PC-9 (cell line): ENCODE measurements around the gene CHRNA5. TPM values are rescaled to one million over a fixed set of nuclear protein-coding genes. Genes with fewer than 3 reads are reported as not detected.

Experiments
- BruUV-seq: library from RNA; stranded (reverse); fragments of 400-500 nt; replicated peaks from 2 replicates; lab custom pipeline; 2021; lab: Mats Ljungman, UMichigan
- CTCF ChIA-PET: fragments of 300-600 bp; sonication (Branson Sonifier 250); formaldehyde crosslinking; loops from one replicate; lab custom pipeline; 2022; ENCODE audit warnings: antibody characterized with exemption; lab: Charles Lee
- POLR2A ChIA-PET: fragments of 300-600 bp; sonication (Branson Sonifier 250); formaldehyde crosslinking; loops from one replicate; lab custom pipeline; 2022; ENCODE audit warnings: antibody characterized with exemption; ENCODE audit not compliant: unreplicated experiment; lab: Charles Lee
- DNase-seq, 2 experiments: peaks; one replicate each; pipeline versions ENCODE4 v3.0.0 to v3.0.0-alpha.2; 2015 to 2022; ENCODE audit warnings: mixed read lengths in 1 of 2
- H2AFZ ChIP-seq: fragments of 200-600 bp; sonication (generic); 2 replicates; pipeline ENCODE4 v1.8.1; 2017; ENCODE audit warnings: antibody characterized with exemption
- H3F3A ChIP-seq: fragments of 200-600 bp; sonication (generic); 2 replicates; pipeline ENCODE4 v1.8.1; 2017; ENCODE audit warnings: antibody characterized with exemption, mild to moderate bottlenecking, low read depth; ENCODE audit not compliant: insufficient read depth
- H3K27ac ChIP-seq: fragments of 200-600 bp; sonication (generic); 2 replicates; pipeline ENCODE4 v1.6.1; 2016; ENCODE audit warnings: mixed run types
- H3K27me3 ChIP-seq: fragments of 200-600 bp; sonication (generic); 2 replicates; pipeline ENCODE4 v1.6.1; 2016; ENCODE audit warnings: low read depth, mixed run types; ENCODE audit not compliant: insufficient read depth
- H3K36me3 ChIP-seq: fragments of 200-600 bp; sonication (generic); 2 replicates; pipeline ENCODE4 v1.6.1; 2016; ENCODE audit warnings: low read depth, mixed run types
- H3K4me1 ChIP-seq: fragments of 200-600 bp; sonication (generic); replicated peaks from 2 replicates; pipeline ENCODE4 v1.6.1; 2016; ENCODE audit warnings: mixed run types; ENCODE audit not compliant: insufficient read depth
- H3K4me2 ChIP-seq: fragments of 200-600 bp; sonication (generic); 2 replicates; pipeline ENCODE4 v1.6.1; 2017; ENCODE audit warnings: mixed run types
- H3K4me3 ChIP-seq: fragments of 200-600 bp; sonication (generic); 2 replicates; pipeline ENCODE4 v1.6.1; 2016; ENCODE audit warnings: mixed run types
- H3K79me2 ChIP-seq: fragments of 200-600 bp; sonication (generic); 2 replicates; pipeline ENCODE4 v1.6.1; 2017; ENCODE audit warnings: low read depth, mixed run types
- H3K9me2 ChIP-seq: fragments of 200-600 bp; sonication (generic); 2 replicates; pipeline ENCODE4 v1.8.1; 2017; ENCODE audit warnings: mild to moderate bottlenecking; ENCODE audit not compliant: insufficient read depth
- H3K9me3 ChIP-seq: fragments of 200-600 bp; sonication (generic); 2 replicates; pipeline ENCODE4 v1.8.1; 2016; ENCODE audit warnings: low read depth; ENCODE audit not compliant: insufficient read depth
- H4K20me1 ChIP-seq: fragments of 200-600 bp; sonication (generic); 2 replicates; pipeline ENCODE4 v1.8.1; 2017; ENCODE audit not compliant: insufficient read depth
- EZH2 ChIP-seq: fragments of 200-600 bp; sonication (generic); IDR thresholded peaks from 2 replicates; pipeline ENCODE4 v1.8.0; 2017; ENCODE audit warnings: antibody characterized with exemption, low read depth
- intact Hi-C: fragments of 100-400 bp; cut with micrococcal nuclease; formaldehyde crosslinking; loops from one replicate; pipeline ENCODE4 v1.10.0; 2022; ENCODE audit not compliant: unreplicated experiment
- total RNA-seq: library from RNA; stranded (reverse); gene quantifications from 2 replicates; pipeline ENCODE4 v1.2.3, GENCODE V29; 2021
- TF ChIP-seq, protein P1 (sequence below): fragments of 200-600 bp; sonication (generic); conservative IDR thresholded peaks from 2 replicates; pipeline ENCODE4 v1.6.1; 2017; ENCODE audit warnings: mixed run types, antibody characterized with exemption, mild to moderate bottlenecking, moderate library complexity

CHRNA5 gene
- total RNA-seq, 1 experiment from 2014 or later = 9.5 TPM

DNA sequence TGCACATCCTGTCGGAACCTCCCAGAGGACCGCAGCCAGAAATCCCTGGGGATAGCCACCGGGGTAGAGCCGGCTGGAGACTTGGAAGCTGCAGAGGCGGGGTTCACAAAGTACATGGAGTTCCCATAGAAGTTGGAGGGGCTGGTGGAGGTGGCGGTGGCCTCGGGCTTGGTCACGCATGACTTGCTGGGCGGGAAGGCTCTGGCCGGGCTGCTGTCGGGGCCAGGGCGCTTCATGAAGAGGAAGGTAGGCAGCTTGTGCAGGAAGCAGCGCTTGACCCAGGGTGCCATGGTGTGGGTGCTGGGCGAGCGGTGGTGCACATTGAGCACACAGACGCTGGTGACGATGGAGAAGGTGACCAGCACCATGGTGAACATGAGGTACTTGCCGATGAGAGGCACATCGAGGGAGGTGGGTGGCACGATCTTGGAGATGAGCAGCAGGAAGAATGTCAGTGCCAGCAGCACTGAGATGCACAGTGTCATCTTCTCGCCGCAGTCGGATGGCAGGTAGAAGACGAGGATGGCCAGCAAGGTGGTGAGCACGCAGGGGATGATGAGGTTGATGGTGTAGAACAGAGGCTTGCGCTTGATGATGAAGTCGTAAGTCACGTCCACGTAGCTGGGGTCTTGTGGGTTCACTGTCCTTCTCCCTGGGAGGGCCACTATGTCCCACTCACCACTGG, 63.9 kb downstream of the CHRNA5 start:
- no peaks in the 10 kb centered on the region for H3K9me2 ChIP-seq
- H3F3A ChIP-seq = no peaks in the 10 kb centered on the region
- peaks cover 58% of the 10 kb centered on the region for H3K27me3 ChIP-seq
- no peaks in the 10 kb centered on the region for H3K9me3 ChIP-seq
- no peaks in the 10 kb centered on the region for H3K79me2 ChIP-seq
- TF ChIP-seq, protein P1, sequence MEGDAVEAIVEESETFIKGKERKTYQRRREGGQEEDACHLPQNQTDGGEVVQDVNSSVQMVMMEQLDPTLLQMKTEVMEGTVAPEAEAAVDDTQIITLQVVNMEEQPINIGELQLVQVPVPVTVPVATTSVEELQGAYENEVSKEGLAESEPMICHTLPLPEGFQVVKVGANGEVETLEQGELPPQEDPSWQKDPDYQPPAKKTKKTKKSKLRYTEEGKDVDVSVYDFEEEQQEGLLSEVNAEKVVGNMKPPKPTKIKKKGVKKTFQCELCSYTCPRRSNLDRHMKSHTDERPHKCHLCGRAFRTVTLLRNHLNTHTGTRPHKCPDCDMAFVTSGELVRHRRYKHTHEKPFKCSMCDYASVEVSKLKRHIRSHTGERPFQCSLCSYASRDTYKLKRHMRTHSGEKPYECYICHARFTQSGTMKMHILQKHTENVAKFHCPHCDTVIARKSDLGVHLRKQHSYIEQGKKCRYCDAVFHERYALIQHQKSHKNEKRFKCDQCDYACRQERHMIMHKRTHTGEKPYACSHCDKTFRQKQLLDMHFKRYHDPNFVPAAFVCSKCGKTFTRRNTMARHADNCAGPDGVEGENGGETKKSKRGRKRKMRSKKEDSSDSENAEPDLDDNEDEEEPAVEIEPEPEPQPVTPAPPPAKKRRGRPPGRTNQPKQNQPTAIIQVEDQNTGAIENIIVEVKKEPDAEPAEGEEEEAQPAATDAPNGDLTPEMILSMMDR = no peak
- TF ChIP-seq EZH2 = no peak
- H4K20me1 ChIP-seq = no peaks in the 10 kb centered on the region
- H2AFZ ChIP-seq = no peak overlapping the region
- H3K4me3 ChIP-seq = no peak overlapping the region
- ChIA-PET CTCF (no interaction called here), POLR2A (interaction anchor here (0.5 kb wide), 1 partner anchor 1921 kb away, joined by 3 read pairs; no protein-coding TSS in a partner anchor)
- H3K36me3 ChIP-seq = no peaks in the 10 kb centered on the region
- DNase-seq = no peak
- intact Hi-C loops = no loop called here
- no TSS peak for BruUV-seq
- H3K27ac ChIP-seq = no peak overlapping the region
- no peak overlapping the region for H3K4me2 ChIP-seq
- H3K4me1 ChIP-seq = no peaks in the 10 kb centered on the region

DNA sequence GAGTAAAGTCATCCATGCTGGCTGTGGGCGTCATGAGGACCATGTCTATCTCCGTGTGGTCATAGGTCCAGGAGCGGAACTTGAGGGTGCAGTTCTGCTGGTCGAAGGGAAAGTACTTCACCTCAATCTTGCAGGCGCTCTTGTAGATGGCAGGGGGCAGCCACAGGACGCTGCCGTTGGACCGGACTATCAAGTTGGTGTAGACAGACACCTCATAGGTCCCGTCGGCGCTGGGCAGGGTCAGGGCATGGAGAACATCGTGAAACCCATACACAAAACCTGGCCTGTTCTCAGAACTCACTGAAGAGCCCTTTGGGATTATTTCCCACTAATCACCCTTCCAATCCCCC, 64.4 kb downstream of the CHRNA5 start:
- H3K4me1 ChIP-seq = no peaks in the 10 kb centered on the region
- no peak overlapping the region for H3K27ac ChIP-seq
- H3K4me3 ChIP-seq = no peak overlapping the region
- no TSS peak for BruUV-seq
- H3K4me2 ChIP-seq = no peak overlapping the region
- ChIA-PET POLR2A (no interaction called here), CTCF (no interaction called here)
- TF ChIP-seq, protein P1 = no peak
- TF ChIP-seq EZH2 = no peak
- H3K27me3 ChIP-seq = peaks cover 58% of the 10 kb centered on the region
- H3K36me3 ChIP-seq = no peaks in the 10 kb centered on the region
- no peaks in the 10 kb centered on the region for H3K79me2 ChIP-seq
- H3K9me3 ChIP-seq = no peaks in the 10 kb centered on the region
- no peaks in the 10 kb centered on the region for H3K9me2 ChIP-seq
- DNase-seq = no peak
- no peaks in the 10 kb centered on the region for H3F3A ChIP-seq
- H2AFZ ChIP-seq = no peak overlapping the region
- intact Hi-C loops = no loop called here
- H4K20me1 ChIP-seq = no peaks in the 10 kb centered on the region

DNA sequence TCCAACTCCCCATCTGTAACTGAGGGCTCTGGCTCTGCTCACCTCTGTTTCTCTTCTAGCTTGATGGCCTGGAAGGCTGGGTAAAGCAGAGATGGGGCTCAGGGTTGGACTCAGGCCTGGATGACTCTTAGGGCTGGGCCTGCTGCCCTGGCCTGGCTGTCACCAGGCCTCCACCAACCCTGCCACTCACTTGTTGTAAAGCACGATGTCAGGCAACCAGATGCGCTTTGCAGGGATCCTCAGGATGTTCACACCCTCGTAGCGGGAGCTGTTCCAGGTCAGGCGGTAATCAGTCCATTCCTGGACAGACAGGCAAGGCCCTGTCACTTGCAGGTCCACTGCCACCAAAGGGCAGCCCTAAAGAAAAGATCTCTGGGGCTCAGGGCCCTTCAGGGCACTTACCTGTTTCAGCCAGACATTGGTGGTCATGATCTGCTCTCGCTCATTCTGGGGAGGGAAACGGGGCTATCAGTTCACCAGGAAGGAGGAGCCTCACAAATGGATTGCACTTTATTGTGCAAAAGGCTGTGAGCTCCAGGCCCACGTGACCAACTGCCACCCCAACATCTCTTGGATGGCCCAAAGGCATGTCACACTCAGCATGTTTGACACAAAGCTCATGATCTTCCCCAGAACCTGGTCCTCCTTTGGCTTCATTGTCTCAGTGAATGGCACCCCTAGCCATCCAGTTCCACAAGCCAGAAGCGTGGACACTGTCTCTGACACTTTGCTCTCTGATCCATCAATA, 65.7 kb downstream of the CHRNA5 start:
- no peaks in the 10 kb centered on the region for H3F3A ChIP-seq
- ChIA-PET CTCF (interaction anchor here (0.7 kb wide), 1 partner anchor 22 kb away, joined by 3 read pairs; no protein-coding TSS in a partner anchor), POLR2A (no interaction called here)
- no TSS peak for BruUV-seq
- H3K9me2 ChIP-seq = no peaks in the 10 kb centered on the region
- H3K4me2 ChIP-seq = no peak overlapping the region
- no peaks in the 10 kb centered on the region for H4K20me1 ChIP-seq
- H3K27me3 ChIP-seq = peaks cover 49% of the 10 kb centered on the region
- no peaks in the 10 kb centered on the region for H3K79me2 ChIP-seq
- H3K36me3 ChIP-seq = no peaks in the 10 kb centered on the region
- no peak overlapping the region for H3K4me3 ChIP-seq
- H3K9me3 ChIP-seq = no peaks in the 10 kb centered on the region
- no peak for DNase-seq
- H2AFZ ChIP-seq = no peak overlapping the region
- no peak for TF ChIP-seq EZH2
- TF ChIP-seq, protein P1 = no peak
- intact Hi-C loops = no loop called here
- no peaks in the 10 kb centered on the region for H3K4me1 ChIP-seq
- H3K27ac ChIP-seq = no peak overlapping the region
